OCI-LY7 (cell line): ENCODE data around the gene ARFGAP1. TPM values are rescaled to one million over a fixed set of nuclear protein-coding genes. Genes with fewer than 3 reads are reported as not detected.

ENCODE experiments used
- BruUV-seq: library from RNA; stranded (reverse); fragments of 400-500 nt; replicated peaks from 2 replicates; lab custom pipeline; 2021; lab: Mats Ljungman, UMichigan
- CTCF ChIA-PET: fragments of 300-600 bp; sonication (Branson Sonifier 250); formaldehyde crosslinking; loops from one replicate; lab custom pipeline; 2022; ENCODE audit warnings: antibody characterized with exemption; ENCODE audit not compliant: unreplicated experiment; lab: Charles Lee
- POLR2A ChIA-PET: fragments of 300-600 bp; sonication (Branson Sonifier 250); formaldehyde crosslinking; loops from one replicate; lab custom pipeline; 2022; ENCODE audit warnings: antibody characterized with exemption; lab: Charles Lee
- DNase-seq: peaks from one replicate; pipeline ENCODE4 v3.0.0-alpha.2; 2015; ENCODE audit warnings: low spot score
- H2AFZ ChIP-seq: fragments of 200-600 bp; sonication (generic), shearing (Covaris generic); 2 replicates; pipeline ENCODE4 v1.6.1; 2014; ENCODE audit warnings: mild to moderate bottlenecking, antibody characterized with exemption, low read length, moderate library complexity
- H3K27ac ChIP-seq: fragments of 200-600 bp; sonication (generic); 2 replicates; pipeline ENCODE4 v1.5.1; 2014; ENCODE audit warnings: mixed run types, low read depth, mild to moderate bottlenecking, moderate library complexity, low read length, inconsistent platforms; ENCODE audit not compliant: poor library complexity, severe bottlenecking
- H3K36me3 ChIP-seq: fragments of 200-600 bp; sonication (generic); 2 replicates; pipeline ENCODE4 v1.6.1; 2014; ENCODE audit warnings: mild to moderate bottlenecking, antibody characterized with exemption, low read length, moderate library complexity, mixed read lengths; ENCODE audit not compliant: insufficient read depth
- H3K4me1 ChIP-seq: fragments of 200-600 bp; sonication (generic); 2 replicates; pipeline ENCODE4 v1.5.1; 2014; ENCODE audit warnings: mild to moderate bottlenecking, low read length; ENCODE audit not compliant: insufficient read depth, poor library complexity, severe bottlenecking
- H3K4me2 ChIP-seq: fragments of 200-600 bp; sonication (generic); 2 replicates; pipeline ENCODE4 v1.6.1; 2014; ENCODE audit warnings: mild to moderate bottlenecking, low read length
- H3K4me3 ChIP-seq: fragments of 200-600 bp; sonication (generic); 2 replicates; pipeline ENCODE4 v1.5.1; 2014; ENCODE audit warnings: mild to moderate bottlenecking, low read depth, low read length; ENCODE audit not compliant: poor library complexity, severe bottlenecking
- H3K79me2 ChIP-seq: fragments of 200-600 bp; sonication (generic); 2 replicates; pipeline ENCODE4 v1.6.1; 2016; ENCODE audit warnings: low read depth, mild to moderate bottlenecking, low read length, moderate library complexity, mixed read lengths; ENCODE audit not compliant: insufficient read depth
- H3K9me2 ChIP-seq: fragments of 200-600 bp; sonication (generic); 2 replicates; pipeline ENCODE4 v1.6.1; 2016; ENCODE audit warnings: mild to moderate bottlenecking, low read length, mixed read lengths; ENCODE audit not compliant: insufficient read depth
- H3K9me3 ChIP-seq: fragments of 200-600 bp; sonication (generic); 2 replicates; pipeline ENCODE4 v1.6.1; 2014; ENCODE audit warnings: mild to moderate bottlenecking, mixed run types, low read length, mixed read lengths
- H4K20me1 ChIP-seq: fragments of 200-600 bp; sonication (generic); 2 replicates; pipeline ENCODE4 v1.6.1; 2014; ENCODE audit warnings: mild to moderate bottlenecking, antibody characterized with exemption, low read length, moderate library complexity, mixed read lengths; ENCODE audit not compliant: insufficient read depth
- EZH2phosphoT487 ChIP-seq: fragments of 200-600 bp; sonication (generic); IDR thresholded peaks from 2 replicates; pipeline ENCODE4 v1.6.1; 2018; ENCODE audit warnings: low read depth, borderline replicate concordance, mild to moderate bottlenecking, mixed run types, antibody characterized with exemption, low read length, moderate library complexity, mixed read lengths
- intact Hi-C: fragments of 100-400 bp; cut with micrococcal nuclease; formaldehyde crosslinking; loops from one replicate; pipeline ENCODE4 v1.10.0; 2022; ENCODE audit not compliant: unreplicated experiment
- total RNA-seq, 2 experiments: library from RNA; depleted of rRNA in 1 of 2; stranded (reverse); fragments of >200 nt in 1 of 2; shearing (Covaris generic) in 1 of 2; gene quantifications; 2 replicates each; pipeline ENCODE4 v1.2.3, GENCODE V29; 2014 to 2022
- TF ChIP-seq, protein P1 (sequence below): fragments of 200-600 bp; sonication (generic); conservative IDR thresholded peaks from 2 replicates; pipeline ENCODE4 v1.5.1; 2014; ENCODE audit warnings: mild to moderate bottlenecking, antibody characterized with exemption, low read length, moderate library complexity, mixed read lengths

The ARFGAP1 gene
- total RNA-seq, 2 experiments from 2014 or later: 57.9 to 105 TPM

DNA sequence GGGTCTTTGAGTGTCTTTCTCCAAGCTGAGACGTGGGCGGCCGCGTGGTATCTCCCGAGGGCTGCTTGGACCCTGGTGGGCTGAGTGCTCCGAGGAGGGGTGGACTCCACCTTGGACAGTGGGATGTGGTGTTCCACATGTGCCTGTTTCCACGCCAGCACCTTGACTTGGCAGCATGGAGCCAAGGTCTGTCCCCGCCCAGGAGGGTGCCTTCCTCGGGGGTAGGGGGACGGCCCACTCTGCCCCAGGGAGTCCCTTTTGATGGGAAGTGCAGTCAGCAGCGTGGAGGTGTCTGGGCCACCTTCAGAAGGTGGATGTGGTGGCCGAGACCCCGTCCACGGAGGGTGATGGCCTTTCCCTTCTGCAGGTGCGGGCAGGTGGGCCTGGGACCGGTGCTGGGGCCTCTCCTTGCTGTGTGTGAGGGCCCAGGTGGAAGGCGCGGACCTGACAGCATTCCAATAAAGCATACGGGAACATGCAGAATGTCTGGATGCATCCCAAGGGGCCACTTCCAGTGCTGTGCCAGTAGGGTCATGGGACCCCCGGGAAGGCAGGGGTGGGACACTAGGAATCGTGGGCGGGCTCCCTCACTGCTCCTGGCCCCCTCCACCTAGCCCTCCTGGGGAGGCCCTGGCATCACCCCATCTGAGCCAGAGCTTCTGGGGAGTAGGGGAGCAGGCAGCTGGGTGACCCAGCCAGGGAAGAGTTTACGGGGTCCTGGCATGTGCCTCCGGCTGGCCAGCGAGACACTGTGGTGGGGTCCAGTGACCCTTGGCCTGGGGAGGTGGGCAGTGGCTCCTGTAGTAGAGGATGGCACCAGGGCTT, 16.9 kb downstream of the ARFGAP1 start:
- no peaks in the 10 kb centered on the region for H3K9me2 ChIP-seq
- BruUV-seq: TSS peak; percentile 71
- no peak for TF ChIP-seq EZH2phosphoT487
- TF ChIP-seq, protein P1, sequence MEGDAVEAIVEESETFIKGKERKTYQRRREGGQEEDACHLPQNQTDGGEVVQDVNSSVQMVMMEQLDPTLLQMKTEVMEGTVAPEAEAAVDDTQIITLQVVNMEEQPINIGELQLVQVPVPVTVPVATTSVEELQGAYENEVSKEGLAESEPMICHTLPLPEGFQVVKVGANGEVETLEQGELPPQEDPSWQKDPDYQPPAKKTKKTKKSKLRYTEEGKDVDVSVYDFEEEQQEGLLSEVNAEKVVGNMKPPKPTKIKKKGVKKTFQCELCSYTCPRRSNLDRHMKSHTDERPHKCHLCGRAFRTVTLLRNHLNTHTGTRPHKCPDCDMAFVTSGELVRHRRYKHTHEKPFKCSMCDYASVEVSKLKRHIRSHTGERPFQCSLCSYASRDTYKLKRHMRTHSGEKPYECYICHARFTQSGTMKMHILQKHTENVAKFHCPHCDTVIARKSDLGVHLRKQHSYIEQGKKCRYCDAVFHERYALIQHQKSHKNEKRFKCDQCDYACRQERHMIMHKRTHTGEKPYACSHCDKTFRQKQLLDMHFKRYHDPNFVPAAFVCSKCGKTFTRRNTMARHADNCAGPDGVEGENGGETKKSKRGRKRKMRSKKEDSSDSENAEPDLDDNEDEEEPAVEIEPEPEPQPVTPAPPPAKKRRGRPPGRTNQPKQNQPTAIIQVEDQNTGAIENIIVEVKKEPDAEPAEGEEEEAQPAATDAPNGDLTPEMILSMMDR: no peak
- H3K79me2 ChIP-seq: no peaks in the 10 kb centered on the region
- POLR2A ChIA-PET: no interaction called here
- H3K27ac ChIP-seq: no peak overlapping the region
- intact Hi-C loops: no loop called here
- no peak overlapping the region for H3K4me3 ChIP-seq
- H3K9me3 ChIP-seq: no peaks in the 10 kb centered on the region
- H3K36me3 ChIP-seq: peaks cover 8% of the 10 kb centered on the region; the same call in 1 of the 2 replicates
- H2AFZ ChIP-seq: no peak overlapping the region
- H4K20me1 ChIP-seq: no peaks in the 10 kb centered on the region
- CTCF ChIA-PET: no interaction called here
- no peak for DNase-seq
- no peak overlapping the region for H3K4me2 ChIP-seq
- H3K4me1 ChIP-seq: no peaks in the 10 kb centered on the region

DNA sequence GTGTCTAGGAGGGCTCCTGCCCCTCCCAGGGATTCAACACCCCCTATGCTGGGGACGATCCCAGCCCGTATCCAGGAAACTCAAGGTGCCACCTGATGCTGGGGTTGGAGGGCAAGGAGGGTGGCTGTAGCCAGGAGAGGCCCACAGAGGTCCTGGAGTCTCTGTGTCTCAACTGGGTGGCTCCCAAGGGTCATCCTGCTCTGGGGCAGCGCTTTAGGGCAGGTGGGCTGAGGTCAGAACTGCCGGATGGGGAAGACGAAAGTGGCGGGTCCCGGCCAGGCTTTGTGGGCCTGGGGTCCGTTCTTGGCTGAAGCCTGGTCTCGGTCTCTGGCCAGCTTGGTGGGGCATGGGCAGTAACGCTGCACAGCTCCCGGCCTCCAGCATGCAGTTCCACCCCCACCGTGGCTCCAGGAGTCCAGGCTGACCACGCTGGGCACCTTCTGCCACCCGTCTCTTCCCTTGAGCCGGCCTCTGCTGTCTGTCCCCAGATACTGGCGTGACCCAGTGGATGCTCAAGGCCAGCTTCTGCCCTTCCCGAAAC, 17.6 kb downstream of the ARFGAP1 start:
- H3K79me2 ChIP-seq: no peaks in the 10 kb centered on the region
- no peak for TF ChIP-seq EZH2phosphoT487
- TF ChIP-seq, protein P1: no peak
- intact Hi-C loops: no loop called here
- H3K4me1 ChIP-seq: no peaks in the 10 kb centered on the region
- H3K9me2 ChIP-seq: no peaks in the 10 kb centered on the region
- H3K27ac ChIP-seq: no peak overlapping the region
- H4K20me1 ChIP-seq: no peaks in the 10 kb centered on the region
- ChIA-PET POLR2A (no interaction called here), CTCF (no interaction called here)
- no TSS peak for BruUV-seq
- no peaks in the 10 kb centered on the region for H3K9me3 ChIP-seq
- H3K4me2 ChIP-seq: no peak overlapping the region
- no peak overlapping the region for H3K4me3 ChIP-seq
- no peak for DNase-seq
- no peak overlapping the region for H2AFZ ChIP-seq
- peaks cover 8% of the 10 kb centered on the region; the same call in 1 of the 2 replicates for H3K36me3 ChIP-seq
